Testis (tissue), 3 donors: Measurements from ENCODE around the gene CDC42SE1. TPM values are rescaled to one million over a fixed set of nuclear protein-coding genes. Genes with fewer than 3 reads are reported as not detected.
A peak's percentile ranks its signal among the peaks of the same experiment; 100 is the strongest.

Experiments used
- DNase-seq: peaks from one replicate; pipeline ENCODE4 v3.0.0-alpha.2; 2019
- H3K27ac ChIP-seq, 2 donors: fragments of 200-600 bp; sonication (generic); one replicate each; pipeline ENCODE4 v1.5.1; 2019
- H3K27me3 ChIP-seq: fragments of 200-600 bp; sonication (generic); one replicate; pipeline ENCODE4 v1.5.1; 2019
- H3K36me3 ChIP-seq: fragments of 200-600 bp; sonication (generic); one replicate; pipeline ENCODE4 v1.5.1; 2017; ENCODE audit warnings: low read depth; ENCODE audit errors: missing control alignments
- H3K4me1 ChIP-seq: fragments of 200-600 bp; sonication (generic); one replicate; pipeline ENCODE4 v1.5.1; 2019
- H3K4me3 ChIP-seq, 2 donors: fragments of 200-600 bp; sonication (generic); one replicate each; pipeline ENCODE4 v1.5.1; 2017 to 2019
- H3K9me3 ChIP-seq: fragments of 200-600 bp; sonication (generic); one replicate; pipeline ENCODE4 v1.5.1; 2017
- CTCF ChIP-seq, 3 experiments: fragments of 450-650 bp in 2 of 3; fragments of 200-600 bp in 1 of 3; sonication (generic) in 1 of 3; IDR thresholded peaks; one replicate each; pipeline ENCODE4 v1.5.1; 2016 to 2019; ENCODE audit warnings: antibody characterized with exemption in 3 of 3, mild to moderate bottlenecking in 2 of 3, moderate library complexity in 1 of 3
- POLR2A ChIP-seq: fragments of 450-650 bp; IDR thresholded peaks from one replicate; pipeline ENCODE4 v1.6.1; 2017; ENCODE audit warnings: antibody characterized with exemption, mild to moderate bottlenecking, moderate library complexity
- WGBS, 2 donors: methylation state at CpG; one replicate each; pipeline ENCODE4 v1.1.5; 2018; 5-methylcytosine and 5-hydroxymethylcytosine counted together
- intact Hi-C: fragments of 100-400 bp; cut with DNase I; formaldehyde crosslinking; loops from one replicate; pipeline ENCODE4 v1.15.1; 2023; ENCODE audit warnings: low total_unique reads
- polyA plus RNA-seq: library from polyadenylated mRNA; stranded (reverse); fragments of 350-450 nt; fragmentation: Illumina TruSeq; extraction: RNeasy Lipid Tissue Mini Kit (QIAGEN cat#74804); gene quantifications from one replicate; pipeline ENCODE4 v1.2.3, GENCODE V29; 2014; ENCODE audit warnings: low read depth, low replicate concordance; ENCODE audit not compliant: insufficient read depth
- total RNA-seq, 2 donors: library from RNA; depleted of rRNA; stranded (reverse); fragments of >200 nt; gene quantifications; one replicate each; pipeline ENCODE4 v1.2.3, GENCODE V29; 2016

The CDC42SE1 gene
- total and polyA plus RNA-seq, 3 donors from 2014 or later: 34.8 to 40.5 (median 36.9) TPM

- Histone ChIP-seq H3K4me3 (peak overlapping the region in 1 of 2 donors; percentile 92), H3K9me3 (no peaks in the 10 kb centered on the region), H3K27ac (no peak overlapping the region), H3K27me3 (no peaks in the 10 kb centered on the region), H3K4me1 (peaks cover 7% of the 10 kb centered on the region), H3K36me3 (no peaks in the 10 kb centered on the region)
- DNase-seq: no peak
- WGBS, 2 donors: 49 to 63% methylated on average over 5 of the region's 5 CpGs
- no peak for TF ChIP-seq CTCF (IDR thresholded peaks at IDR 0.05)
- no peak for TF ChIP-seq POLR2A
- intact Hi-C loops: no loop called here
Measured at GRCh38 chr1:151069103-151069486, 9.7 kb upstream of the CDC42SE1 start.

DNA sequence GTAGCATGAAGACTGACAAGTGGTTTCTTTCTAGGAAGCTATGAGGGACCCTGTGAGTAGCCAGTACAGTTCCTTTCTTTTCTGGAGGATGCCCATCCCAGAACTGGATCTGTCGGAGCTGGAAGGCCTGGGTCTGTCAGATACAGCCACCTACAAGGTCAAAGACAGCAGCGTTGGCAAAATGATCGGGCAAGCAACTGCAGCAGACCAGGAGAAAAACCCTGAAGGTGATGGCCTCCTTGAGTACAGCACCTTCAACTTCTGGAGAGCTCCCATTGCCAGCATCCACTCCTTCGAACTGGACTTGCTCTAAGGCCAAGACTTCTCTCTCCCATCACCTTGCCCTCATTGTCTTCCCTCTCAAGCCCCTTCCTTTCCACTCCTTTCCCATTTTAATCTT is 7.8 kb upstream of the CDC42SE1 start:
- Histone ChIP-seq H3K27ac (no peak overlapping the region), H3K4me3 (no peak overlapping the region), H3K4me1 (peaks cover 7% of the 10 kb centered on the region), H3K9me3 (no peaks in the 10 kb centered on the region), H3K36me3 (no peaks in the 10 kb centered on the region), H3K27me3 (no peaks in the 10 kb centered on the region)
- intact Hi-C loops: no loop called here
- DNase-seq: no peak
- WGBS, 2 donors: 80 to 89% methylated on average over 4 of the region's 4 CpGs
- TF ChIP-seq POLR2A: no peak
- TF ChIP-seq CTCF (IDR thresholded peaks at IDR 0.05): no peak

GRCh38 chr1:151065089-151065645 is 5.7 kb upstream of the CDC42SE1 start:
- peaks cover 10% of the 10 kb centered on the region for H3K4me1 ChIP-seq
- no peaks in the 10 kb centered on the region for H3K9me3 ChIP-seq
- H3K4me3 ChIP-seq: no peak overlapping the region
- H3K27ac ChIP-seq: no peak overlapping the region
- no peak for DNase-seq
- intact Hi-C loops: no loop called here
- no peaks in the 10 kb centered on the region for H3K27me3 ChIP-seq
- no peaks in the 10 kb centered on the region for H3K36me3 ChIP-seq
- no peak for TF ChIP-seq POLR2A
- no peak for TF ChIP-seq CTCF (IDR thresholded peaks at IDR 0.05)

DNA sequence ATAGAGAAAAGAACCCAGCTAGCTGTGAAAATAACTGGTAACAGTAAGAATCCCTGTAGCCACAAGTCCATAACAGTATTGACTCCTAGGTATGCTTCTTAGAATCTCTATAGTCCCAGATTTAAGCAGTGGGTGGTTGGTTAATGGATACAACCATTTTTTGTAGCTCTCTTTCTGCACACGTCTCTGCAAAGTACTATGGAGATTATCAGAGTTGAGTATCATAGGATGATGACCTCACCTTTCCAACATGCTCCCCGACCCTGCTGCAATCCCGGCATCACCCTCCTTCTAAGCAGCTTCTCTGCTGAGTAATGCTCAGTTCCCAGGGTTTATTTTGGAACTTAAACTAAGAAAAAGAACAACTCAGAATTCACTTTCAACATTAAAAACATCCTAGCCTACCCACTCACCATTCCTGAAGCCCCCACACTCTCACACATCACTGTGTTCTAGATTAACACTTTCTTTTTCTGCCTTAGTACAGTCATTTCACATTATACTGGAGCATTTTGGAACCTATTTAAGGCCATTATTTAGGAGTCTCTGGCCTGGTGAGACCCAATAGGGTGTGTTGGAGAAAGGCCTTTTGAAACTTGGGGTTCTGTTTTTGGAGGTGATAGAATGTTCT is 3.4 kb upstream of the CDC42SE1 start:
- TF ChIP-seq CTCF (IDR thresholded peaks at IDR 0.05): no peak
- TF ChIP-seq POLR2A: no peak
- Histone ChIP-seq H3K9me3 (no peaks in the 10 kb centered on the region), H3K36me3 (no peaks in the 10 kb centered on the region), H3K27me3 (no peaks in the 10 kb centered on the region), H3K4me3 (no peak overlapping the region), H3K27ac (no peak overlapping the region), H3K4me1 (peaks cover 14% of the 10 kb centered on the region)
- WGBS, 2 donors: 52 to 76% methylated on average over 3 of the region's 3 CpGs
- intact Hi-C loops: no loop called here
- no peak for DNase-seq

GRCh38 chr1:151061704-151062103 is 2.3 kb upstream of the CDC42SE1 start:
- intact Hi-C loops: no loop called here
- WGBS, 2 donors: 83 to 91% methylated on average over 2 of the region's 2 CpGs
- Histone ChIP-seq H3K27me3 (no peaks in the 10 kb centered on the region), H3K9me3 (no peaks in the 10 kb centered on the region), H3K4me1 (peaks cover 24% of the 10 kb centered on the region), H3K36me3 (no peaks in the 10 kb centered on the region), H3K27ac (no peak overlapping the region), H3K4me3 (no peak overlapping the region)
- DNase-seq: no peak
- TF ChIP-seq POLR2A (no peak), CTCF (IDR thresholded peaks at IDR 0.05) (no peak)
